H1 (cell line): Measurements from ENCODE around the gene PTPRG.

Experiments
- EZH2 ChIP-seq: fragments of 200-600 bp; sonication (generic); IDR thresholded peaks from 2 replicates; pipeline ENCODE4 v1.7.1; 2012; ENCODE audit warnings: low read depth, mild to moderate bottlenecking, moderate library complexity, low read length, inconsistent platforms; ENCODE audit not compliant: severe bottlenecking
- NRF1 ChIP-seq: IDR thresholded peaks from 2 replicates; pipeline ENCODE4 v1.6.1; 2011; ENCODE audit warnings: mild to moderate bottlenecking, low read depth, low read length, improper control_type of control experiment
- RBBP5 ChIP-seq: IDR thresholded peaks from 2 replicates; pipeline ENCODE4 v1.7.1; 2012; ENCODE audit warnings: low read depth, mild to moderate bottlenecking, inconsistent platforms, low read length, moderate library complexity, borderline replicate concordance
- RNF2 ChIP-seq: fragments of 200-900, 300-1000 bp; sonication (generic); IDR thresholded peaks from 2 replicates; pipeline ENCODE4 v1.7.1; 2016; ENCODE audit warnings: borderline replicate concordance, low read depth, mild to moderate bottlenecking, antibody characterized with exemption, low read length; ENCODE audit not compliant: poor library complexity, severe bottlenecking; ENCODE audit errors: missing control alignments
- RXRA ChIP-seq: IDR thresholded peaks from 2 replicates; pipeline ENCODE4 v1.6.1; 2011; ENCODE audit warnings: low read depth, mild to moderate bottlenecking, low read length, moderate library complexity; ENCODE audit not compliant: insufficient read depth
- SP2 ChIP-seq: IDR thresholded peaks from 2 replicates; pipeline ENCODE4 v1.6.1; 2012; ENCODE audit warnings: mild to moderate bottlenecking, low read length, inconsistent platforms
- TAF1 ChIP-seq: IDR thresholded peaks from 2 replicates; pipeline ENCODE4 v1.6.1; 2011; ENCODE audit warnings: mild to moderate bottlenecking, low read depth, low read length
- TF ChIP-seq, protein P1 (sequence below), 3 experiments: IDR thresholded peaks; 1 replicate in 2 of 3; 2 replicates in 1 of 3; pipeline versions ENCODE4 v1.5.1 to v1.6.1; 2011; ENCODE audit warnings: low read length in 3 of 3, mild to moderate bottlenecking in 3 of 3, inconsistent platforms in 2 of 3, low read depth in 1 of 3, moderate library complexity in 1 of 3; ENCODE audit not compliant: insufficient read depth in 1 of 3; ENCODE audit errors: control extremely low read depth in 1 of 3
- TF ChIP-seq, protein P2 (sequence below): IDR thresholded peaks from 2 replicates; pipeline ENCODE4 v1.6.1; 2012; ENCODE audit warnings: inconsistent platforms

DNA sequence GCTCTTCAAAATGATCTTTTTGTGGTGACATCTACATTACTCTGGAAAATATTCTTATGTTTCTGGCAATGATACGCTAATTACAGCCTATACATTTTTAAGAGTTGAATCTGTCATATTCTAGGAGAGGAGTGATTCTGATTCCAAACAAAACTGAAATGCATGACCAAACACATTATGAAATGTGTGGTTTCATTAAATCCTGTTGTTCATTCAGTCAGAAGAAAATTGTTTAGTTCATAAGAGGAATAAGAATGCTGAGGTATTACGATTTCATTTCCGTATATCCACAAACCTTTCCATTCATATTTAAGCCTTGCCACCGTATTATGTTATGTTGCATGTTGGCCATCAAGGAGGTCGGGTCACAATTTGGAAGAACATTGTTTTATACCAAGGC lies 466.9 kb downstream of the PTPRG start:
- TF ChIP-seq, protein P1, sequence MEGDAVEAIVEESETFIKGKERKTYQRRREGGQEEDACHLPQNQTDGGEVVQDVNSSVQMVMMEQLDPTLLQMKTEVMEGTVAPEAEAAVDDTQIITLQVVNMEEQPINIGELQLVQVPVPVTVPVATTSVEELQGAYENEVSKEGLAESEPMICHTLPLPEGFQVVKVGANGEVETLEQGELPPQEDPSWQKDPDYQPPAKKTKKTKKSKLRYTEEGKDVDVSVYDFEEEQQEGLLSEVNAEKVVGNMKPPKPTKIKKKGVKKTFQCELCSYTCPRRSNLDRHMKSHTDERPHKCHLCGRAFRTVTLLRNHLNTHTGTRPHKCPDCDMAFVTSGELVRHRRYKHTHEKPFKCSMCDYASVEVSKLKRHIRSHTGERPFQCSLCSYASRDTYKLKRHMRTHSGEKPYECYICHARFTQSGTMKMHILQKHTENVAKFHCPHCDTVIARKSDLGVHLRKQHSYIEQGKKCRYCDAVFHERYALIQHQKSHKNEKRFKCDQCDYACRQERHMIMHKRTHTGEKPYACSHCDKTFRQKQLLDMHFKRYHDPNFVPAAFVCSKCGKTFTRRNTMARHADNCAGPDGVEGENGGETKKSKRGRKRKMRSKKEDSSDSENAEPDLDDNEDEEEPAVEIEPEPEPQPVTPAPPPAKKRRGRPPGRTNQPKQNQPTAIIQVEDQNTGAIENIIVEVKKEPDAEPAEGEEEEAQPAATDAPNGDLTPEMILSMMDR (IDR thresholded peaks at IDR 0.05; ENCODE audit: control extremely low read depth in 1 of 3, insufficient read depth in 1 of 3, low read depth in 1 of 3, low read length in 3 of 3): no peak
- TF ChIP-seq TAF1 (no peak), RXRA (no peak), NRF1 (no peak), RBBP5 (no peak), RNF2 (no peak), EZH2 (no peak), SP2 (no peak)
- TF ChIP-seq, protein P2, sequence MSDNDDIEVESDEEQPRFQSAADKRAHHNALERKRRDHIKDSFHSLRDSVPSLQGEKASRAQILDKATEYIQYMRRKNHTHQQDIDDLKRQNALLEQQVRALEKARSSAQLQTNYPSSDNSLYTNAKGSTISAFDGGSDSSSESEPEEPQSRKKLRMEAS: no peak
